BLaER1 treated with 17β-estradiol and CSF1 and Interleukin-3, amounts not matched to agents 10 nM and 100 nM (cell line): ENCODE results near the gene GPC6.

Source experiments
- H3K27ac ChIP-seq, 11 experiments: shearing (Covaris generic); formaldehyde crosslinking; 2 replicates each; pipeline ENCODE4 v1.8.1; 2022
- H3K27me3 ChIP-seq, 11 experiments: shearing (Covaris generic); formaldehyde crosslinking; 2 replicates each; pipeline ENCODE4 v1.8.1; 2022
- H3K36me3 ChIP-seq, 11 experiments: shearing (Covaris generic); formaldehyde crosslinking; 2 replicates each; pipeline ENCODE4 v1.8.1; 2022
- H3K4me1 ChIP-seq, 10 experiments: shearing (Covaris generic); formaldehyde crosslinking; 2 replicates each; pipeline ENCODE4 v1.8.1; 2022
- H3K4me2 ChIP-seq, 11 experiments: shearing (Covaris generic); formaldehyde crosslinking; 2 replicates each; pipeline ENCODE4 v1.8.1; 2022
- H3K4me3 ChIP-seq, 10 experiments: shearing (Covaris generic); formaldehyde crosslinking; 2 replicates each; pipeline ENCODE4 v1.8.1; 2022
- H3K9ac ChIP-seq, 11 experiments: shearing (Covaris generic); formaldehyde crosslinking; 2 replicates each; pipeline ENCODE4 v1.8.1; 2022
- H3K9me3 ChIP-seq, 11 experiments: shearing (Covaris generic); formaldehyde crosslinking; replicated peaks in 1 of 11; 2 replicates each; pipeline ENCODE4 v1.8.1; 2022
- H4K20me1 ChIP-seq, 11 experiments: shearing (Covaris generic); formaldehyde crosslinking; 2 replicates each; pipeline ENCODE4 v1.8.1; 2022
- Cebpa-rat ChIP-seq, 11 experiments: shearing (Covaris generic); IDR thresholded peaks; 2 replicates each; pipeline ENCODE4 v1.8.1; 2022

GPC6 gene

DNA sequence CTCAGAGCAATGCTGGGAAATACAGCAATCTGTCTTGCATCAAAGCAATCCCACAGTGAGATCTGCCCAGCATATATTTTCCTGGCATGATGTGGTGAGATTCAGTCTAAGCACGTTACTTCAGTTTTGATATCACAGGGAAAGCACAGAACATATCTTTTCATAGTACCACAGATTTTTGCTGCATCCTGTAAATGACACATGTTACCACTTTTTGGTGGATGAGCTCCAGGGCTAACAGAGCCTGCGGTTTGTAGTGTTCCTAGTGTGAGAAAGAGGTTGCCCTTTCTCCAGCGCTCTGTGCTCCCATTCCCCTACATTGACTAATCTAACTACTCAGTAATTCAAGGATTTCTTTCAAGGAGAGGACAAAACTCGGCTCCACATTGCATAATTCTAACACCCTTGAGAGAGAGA is 409.0 kb downstream of the GPC6 start:
- no peak overlapping the region for H3K4me3 ChIP-seq
- no peaks in the 10 kb centered on the region for H3K9me3 ChIP-seq
- H3K36me3 ChIP-seq, result no peaks in the 10 kb centered on the region
- no peak overlapping the region for H3K27ac ChIP-seq
- no peak overlapping the region for H3K9ac ChIP-seq
- no peaks in the 10 kb centered on the region for H4K20me1 ChIP-seq
- H3K4me1 ChIP-seq, result no peaks in the 10 kb centered on the region
- TF ChIP-seq Cebpa-rat (IDR thresholded peaks at IDR 0.05), result no peak
- no peak overlapping the region for H3K4me2 ChIP-seq
- no peaks in the 10 kb centered on the region for H3K27me3 ChIP-seq

DNA sequence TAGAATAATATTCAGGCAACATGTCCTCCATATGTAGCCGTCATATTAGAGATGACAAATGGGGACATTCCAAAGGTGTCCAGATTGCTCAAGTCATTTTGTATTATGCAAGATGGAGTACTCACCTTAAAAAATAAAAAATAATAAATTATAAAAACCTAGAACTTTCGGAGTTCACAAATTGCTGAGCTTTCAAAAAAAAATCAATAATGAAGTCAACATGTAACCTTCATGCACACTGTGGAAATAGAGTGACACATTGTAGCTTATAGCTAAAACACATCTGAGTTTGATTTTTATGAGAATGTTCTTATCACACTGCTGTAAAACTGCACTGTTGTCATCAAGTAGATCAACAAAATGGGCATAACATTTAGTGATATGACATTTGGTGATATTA is 411.2 kb downstream of the GPC6 start:
- Histone ChIP-seq H3K27me3 (no peaks in the 10 kb centered on the region), H3K36me3 (no peaks in the 10 kb centered on the region), H3K4me2 (no peak overlapping the region), H3K9me3 (no peaks in the 10 kb centered on the region), H3K27ac (no peak overlapping the region), H3K4me3 (no peak overlapping the region), H3K4me1 (no peaks in the 10 kb centered on the region), H4K20me1 (no peaks in the 10 kb centered on the region), H3K9ac (no peak overlapping the region)
- no peak for TF ChIP-seq Cebpa-rat (IDR thresholded peaks at IDR 0.05)

DNA sequence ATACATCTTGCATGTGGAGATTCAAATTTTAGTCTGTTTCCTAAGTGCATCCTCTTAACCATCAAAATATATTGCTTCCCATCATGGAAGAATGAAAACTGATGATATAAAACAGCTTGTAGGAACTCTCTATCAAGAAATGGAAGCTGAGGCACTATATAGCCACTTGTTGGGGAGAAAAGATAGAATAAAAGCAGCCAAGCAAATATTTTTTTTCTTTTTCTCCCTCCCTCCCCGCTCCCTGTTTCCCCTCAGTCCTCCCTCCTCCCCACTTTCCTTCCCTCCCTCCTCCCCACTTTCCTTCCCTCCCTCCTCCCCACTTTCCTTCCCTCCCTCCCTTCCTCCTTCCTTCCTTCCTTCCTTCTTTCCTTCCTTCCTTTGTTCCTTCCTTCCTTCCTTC is 413.8 kb downstream of the GPC6 start:
- Histone ChIP-seq H3K27ac (no peak overlapping the region), H3K9ac (no peak overlapping the region), H4K20me1 (no peaks in the 10 kb centered on the region), H3K4me1 (no peaks in the 10 kb centered on the region), H3K4me3 (no peak overlapping the region), H3K27me3 (no peaks in the 10 kb centered on the region), H3K4me2 (no peak overlapping the region), H3K9me3 (no peaks in the 10 kb centered on the region), H3K36me3 (no peaks in the 10 kb centered on the region)
- no peak for TF ChIP-seq Cebpa-rat (IDR thresholded peaks at IDR 0.05)

DNA sequence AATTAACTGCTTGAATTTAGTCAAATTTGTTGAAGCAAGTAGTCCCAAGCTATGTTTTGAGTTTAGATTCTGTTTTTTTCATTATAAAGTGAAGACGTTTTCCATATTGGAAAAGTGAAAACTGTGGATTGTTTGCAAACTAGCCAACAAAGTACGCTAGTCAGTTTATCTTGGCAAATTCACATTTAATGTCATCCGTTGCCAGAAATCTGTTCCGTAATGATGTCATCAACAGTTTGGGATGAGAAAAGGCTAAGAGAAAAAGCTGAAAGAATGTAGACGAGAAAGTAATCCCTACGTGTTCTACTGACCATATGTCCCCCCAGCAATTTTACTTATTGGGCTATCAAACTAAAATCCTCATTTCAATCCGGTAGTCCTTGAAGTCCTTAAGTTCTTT is 419.6 kb downstream of the GPC6 start:
- no peak overlapping the region for H3K27ac ChIP-seq
- no peaks in the 10 kb centered on the region for H3K4me1 ChIP-seq
- TF ChIP-seq Cebpa-rat (IDR thresholded peaks at IDR 0.05), result no peak
- no peaks in the 10 kb centered on the region for H3K27me3 ChIP-seq
- no peak overlapping the region for H3K4me3 ChIP-seq
- H3K36me3 ChIP-seq, result no peaks in the 10 kb centered on the region
- H4K20me1 ChIP-seq, result no peaks in the 10 kb centered on the region
- H3K4me2 ChIP-seq, result no peak overlapping the region
- no peaks in the 10 kb centered on the region for H3K9me3 ChIP-seq
- no peak overlapping the region for H3K9ac ChIP-seq

DNA sequence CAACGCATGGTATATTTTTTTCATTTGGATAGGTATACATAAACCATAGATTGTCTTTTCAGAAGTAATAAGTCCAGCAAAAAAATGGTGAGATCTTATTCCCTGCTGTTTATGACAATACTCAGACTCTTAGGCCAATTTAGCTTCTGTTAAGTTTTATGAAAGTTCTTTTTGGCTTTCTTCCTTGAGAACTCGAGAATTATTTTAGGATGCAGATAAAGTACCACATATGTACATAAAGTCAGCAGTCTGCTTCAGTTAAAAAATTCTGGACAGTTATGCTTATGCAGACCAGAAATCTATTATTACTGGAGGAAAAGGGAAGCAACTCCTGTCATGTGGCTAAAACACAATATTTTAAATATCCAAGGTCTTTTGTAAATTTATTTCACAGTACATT is 422.9 kb downstream of the GPC6 start:
- Histone ChIP-seq H3K4me1 (no peaks in the 10 kb centered on the region), H3K27ac (no peak overlapping the region), H3K27me3 (no peaks in the 10 kb centered on the region), H3K4me3 (no peak overlapping the region), H3K36me3 (no peaks in the 10 kb centered on the region), H3K4me2 (no peak overlapping the region), H3K9me3 (no peaks in the 10 kb centered on the region), H4K20me1 (no peaks in the 10 kb centered on the region), H3K9ac (no peak overlapping the region)
- no peak for TF ChIP-seq Cebpa-rat (IDR thresholded peaks at IDR 0.05)

DNA sequence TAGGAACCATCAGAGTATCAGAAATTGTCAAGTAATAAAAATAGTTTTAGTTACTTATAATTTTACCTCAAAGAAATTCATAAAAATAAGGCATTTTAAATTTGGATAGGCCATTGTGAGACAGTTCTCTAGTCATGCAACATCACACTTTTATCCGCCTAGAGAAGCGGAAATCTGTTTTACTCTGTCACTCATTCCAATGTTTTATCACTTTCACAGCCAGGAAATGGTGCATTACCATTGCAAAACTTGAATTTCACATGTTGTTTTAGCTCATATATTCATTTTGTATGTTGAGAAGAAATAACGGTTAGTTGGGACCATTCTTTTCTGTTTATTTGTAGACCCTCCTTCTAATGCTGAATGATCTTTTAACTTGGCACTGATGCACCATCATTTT is 427.2 kb downstream of the GPC6 start:
- Histone ChIP-seq H3K4me3 (no peak overlapping the region), H3K9ac (no peak overlapping the region), H3K27ac (no peak overlapping the region), H4K20me1 (no peaks in the 10 kb centered on the region), H3K36me3 (no peaks in the 10 kb centered on the region), H3K9me3 (peaks cover 0 to 5% (median 0%) of the 10 kb centered on the region in 11 experiments; a peak in 3 of 22 replicates), H3K27me3 (no peaks in the 10 kb centered on the region), H3K4me1 (no peaks in the 10 kb centered on the region), H3K4me2 (no peak overlapping the region)
- TF ChIP-seq Cebpa-rat (IDR thresholded peaks at IDR 0.05), result no peak

DNA sequence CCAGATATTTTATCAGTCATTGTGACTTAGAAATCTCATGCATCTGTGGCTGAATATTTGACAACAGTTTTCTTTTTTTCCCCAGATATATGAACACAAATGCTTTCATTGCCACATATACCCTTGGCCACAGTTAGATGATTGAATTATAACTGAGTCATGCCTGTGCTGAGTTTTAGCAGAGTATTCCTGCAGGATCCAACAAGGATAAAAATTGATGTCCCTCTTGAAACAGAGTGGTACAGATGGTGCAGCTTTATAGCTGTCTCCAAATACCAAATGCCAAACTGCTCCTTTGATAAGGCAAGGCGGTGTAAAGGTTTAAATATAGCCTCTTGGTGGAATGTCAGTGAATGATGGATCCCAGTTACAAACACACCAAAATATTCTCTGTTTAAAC is 428.5 kb downstream of the GPC6 start:
- Histone ChIP-seq H4K20me1 (no peaks in the 10 kb centered on the region), H3K4me2 (no peak overlapping the region), H3K4me1 (no peaks in the 10 kb centered on the region), H3K9ac (no peak overlapping the region), H3K36me3 (no peaks in the 10 kb centered on the region), H3K9me3 (peaks cover 0 to 5% (median 0%) of the 10 kb centered on the region in 11 experiments; a peak in 3 of 22 replicates), H3K4me3 (no peak overlapping the region), H3K27me3 (no peaks in the 10 kb centered on the region), H3K27ac (no peak overlapping the region)
- no peak for TF ChIP-seq Cebpa-rat (IDR thresholded peaks at IDR 0.05)

DNA sequence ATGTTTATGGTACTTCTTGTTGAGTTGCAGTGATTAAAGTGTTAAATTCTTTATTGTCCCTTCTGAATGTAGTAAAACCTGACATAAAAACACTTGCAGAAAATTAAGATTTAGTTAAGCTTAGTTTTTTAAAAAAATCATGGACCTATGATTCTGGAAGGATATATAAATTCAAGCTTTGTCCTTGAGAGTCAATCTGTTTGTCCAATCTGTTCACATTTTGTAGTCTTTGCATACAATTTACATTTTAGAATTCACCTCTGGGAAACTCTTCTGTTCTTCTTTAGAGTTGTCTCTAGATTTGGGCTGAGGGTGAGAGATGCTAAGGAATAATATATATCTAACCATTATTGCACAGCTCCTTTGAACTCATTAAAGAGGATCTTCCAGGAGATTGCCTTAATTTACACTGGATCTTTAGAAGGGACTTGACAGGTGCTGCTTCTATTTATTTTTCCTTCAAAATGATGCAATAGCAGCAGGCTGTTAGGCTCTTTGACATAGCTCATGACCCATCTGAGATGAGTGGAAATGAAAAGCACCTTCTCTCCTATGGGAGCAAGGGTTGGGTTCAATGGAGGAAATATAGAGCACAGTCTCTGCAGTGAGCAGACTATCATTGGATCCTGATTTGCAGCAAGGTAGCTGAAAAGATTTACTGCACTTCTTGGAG is 433.9 kb downstream of the GPC6 start:
- Histone ChIP-seq H3K4me2 (no peak overlapping the region), H3K36me3 (no peaks in the 10 kb centered on the region), H3K9ac (no peak overlapping the region), H3K4me3 (no peak overlapping the region), H3K27me3 (no peaks in the 10 kb centered on the region), H3K9me3 (peaks cover 0 to 5% (median 0%) of the 10 kb centered on the region in 11 experiments; a peak in 3 of 22 replicates), H3K27ac (no peak overlapping the region), H4K20me1 (no peaks in the 10 kb centered on the region), H3K4me1 (no peaks in the 10 kb centered on the region)
- TF ChIP-seq Cebpa-rat (IDR thresholded peaks at IDR 0.05), result no peak

DNA sequence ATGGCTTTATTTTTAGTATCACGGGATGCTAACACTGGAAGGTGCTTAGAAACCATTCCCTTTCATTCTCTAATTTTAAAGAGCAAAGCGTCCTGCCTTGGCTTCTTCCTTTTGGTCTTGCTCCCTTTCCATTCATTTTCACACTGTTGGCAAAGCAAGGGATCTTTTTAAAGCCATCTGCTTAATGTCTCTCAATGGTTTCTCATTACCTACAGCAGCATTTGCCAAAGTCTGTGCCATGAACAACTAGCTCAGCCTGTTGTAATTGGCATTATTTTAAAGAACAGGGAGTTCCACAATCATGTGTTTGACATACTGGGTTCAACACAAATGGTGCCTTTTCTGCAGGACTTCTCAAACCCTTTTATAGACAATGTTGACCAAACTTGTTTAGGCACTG is 444.3 kb downstream of the GPC6 start:
- H3K9ac ChIP-seq, result no peak overlapping the region
- H3K4me1 ChIP-seq, result no peaks in the 10 kb centered on the region
- H3K4me3 ChIP-seq, result no peak overlapping the region
- no peak for TF ChIP-seq Cebpa-rat (IDR thresholded peaks at IDR 0.05)
- H3K27ac ChIP-seq, result no peak overlapping the region
- H3K4me2 ChIP-seq, result no peak overlapping the region
- no peaks in the 10 kb centered on the region for H3K9me3 ChIP-seq
- H4K20me1 ChIP-seq, result no peaks in the 10 kb centered on the region
- H3K27me3 ChIP-seq, result no peaks in the 10 kb centered on the region
- H3K36me3 ChIP-seq, result no peaks in the 10 kb centered on the region

DNA sequence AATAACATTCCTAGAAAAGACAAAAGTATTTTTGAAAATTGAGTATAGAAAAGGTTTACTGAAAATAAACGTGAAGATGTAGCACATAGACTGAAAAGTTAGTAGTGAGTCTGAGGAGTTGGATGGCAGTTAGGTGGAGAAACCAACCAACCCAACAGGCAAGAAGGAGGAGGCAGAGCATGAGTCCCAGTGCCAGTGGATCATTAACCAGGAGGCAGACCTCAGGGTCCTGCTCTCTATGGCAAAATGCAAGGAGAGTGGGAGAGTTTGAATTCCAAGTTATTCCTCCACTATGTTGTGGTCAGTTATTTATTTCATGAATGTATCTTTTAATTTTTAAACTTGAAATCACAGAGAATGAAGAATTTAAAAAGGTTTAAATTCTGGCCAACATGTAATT is 446.4 kb downstream of the GPC6 start:
- TF ChIP-seq Cebpa-rat (IDR thresholded peaks at IDR 0.05), result no peak
- Histone ChIP-seq H3K9ac (no peak overlapping the region), H3K27ac (no peak overlapping the region), H3K4me1 (no peaks in the 10 kb centered on the region), H3K4me3 (no peak overlapping the region), H3K9me3 (no peaks in the 10 kb centered on the region), H3K27me3 (no peaks in the 10 kb centered on the region), H3K4me2 (no peak overlapping the region), H4K20me1 (no peaks in the 10 kb centered on the region), H3K36me3 (no peaks in the 10 kb centered on the region)
